HG03108 (cell line): ENCODE measurements around the gene TRPM2.

Experiments used
- ATAC-seq: cut with Tn5 transposase; IDR thresholded peaks from one replicate; pipeline ENCODE4 v1.9.1; 2021; ENCODE audit warnings: moderate library complexity; ENCODE audit not compliant: unreplicated experiment

Gene TRPM2

DNA sequence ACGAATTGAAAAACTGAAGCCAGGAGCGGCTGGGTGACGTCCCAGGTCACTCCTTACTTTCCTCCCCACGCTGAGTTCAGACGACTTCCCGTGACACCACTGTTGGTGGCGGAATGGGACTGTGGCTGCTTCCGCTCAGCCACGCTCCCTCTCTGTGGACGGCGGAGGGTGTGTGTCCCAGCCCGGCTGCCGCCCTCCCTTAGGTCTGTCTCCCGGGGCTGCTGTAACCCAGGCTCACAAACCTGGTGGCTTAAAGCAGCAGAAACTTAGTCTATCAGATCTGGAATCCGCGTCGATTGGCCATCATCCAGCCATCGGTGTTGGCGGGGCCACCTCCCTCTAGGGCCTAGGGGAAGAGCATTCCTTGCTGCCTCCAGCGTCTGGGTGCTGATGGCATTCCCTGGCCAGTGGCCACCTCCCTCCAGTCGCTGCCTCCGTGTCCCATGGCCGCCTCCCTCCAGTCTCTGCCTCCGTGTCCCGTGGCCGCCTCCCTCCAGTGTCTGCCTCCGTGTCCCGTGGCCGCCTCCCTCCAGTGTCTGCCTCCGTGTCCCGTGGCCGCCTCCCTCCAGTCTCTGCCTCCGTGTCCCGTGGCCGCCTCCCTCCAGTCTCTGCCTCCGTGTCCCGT lies 17.5 kb downstream of the TRPM2 start:
- no peak for ATAC-seq

DNA sequence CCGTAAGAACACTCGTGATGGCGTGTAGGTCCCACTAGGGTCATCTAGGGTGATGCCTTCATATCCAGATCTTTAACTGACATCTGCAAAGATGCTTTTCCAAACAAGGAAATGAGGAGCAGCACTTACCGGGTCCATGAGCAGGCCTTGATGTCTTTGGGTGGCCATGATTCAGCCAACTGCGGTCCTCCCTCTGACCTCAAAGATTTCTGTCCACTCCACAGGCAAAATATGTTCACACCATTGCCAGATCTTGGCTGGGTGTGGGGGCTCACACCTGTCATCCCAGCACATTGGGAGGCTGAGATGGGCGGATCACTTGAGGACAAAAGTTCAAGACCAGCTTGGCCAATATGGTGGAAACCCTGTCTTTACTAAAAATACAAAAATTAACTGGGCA lies 18.2 kb downstream of the TRPM2 start:
- no peak for ATAC-seq

DNA sequence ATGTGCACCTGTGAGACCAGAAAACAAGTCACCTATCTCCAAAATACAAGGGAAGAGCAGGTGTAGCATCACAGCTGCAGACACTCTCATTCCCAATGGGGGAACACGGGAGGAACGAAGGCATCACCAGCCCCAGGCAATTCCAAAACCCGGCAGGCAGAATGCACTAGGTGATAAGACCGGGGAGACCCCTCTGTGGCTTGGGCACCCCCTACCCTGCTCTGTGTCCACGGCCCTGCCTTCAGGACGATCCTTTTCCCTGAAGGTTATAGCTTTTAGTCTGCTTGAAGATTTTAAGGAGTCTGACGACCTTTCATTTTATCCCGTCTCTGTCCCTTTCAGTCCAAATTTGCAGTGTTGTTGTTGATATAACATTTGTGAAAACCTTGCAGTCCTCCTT lies 19.2 kb downstream of the TRPM2 start:
- ATAC-seq = no peak

DNA sequence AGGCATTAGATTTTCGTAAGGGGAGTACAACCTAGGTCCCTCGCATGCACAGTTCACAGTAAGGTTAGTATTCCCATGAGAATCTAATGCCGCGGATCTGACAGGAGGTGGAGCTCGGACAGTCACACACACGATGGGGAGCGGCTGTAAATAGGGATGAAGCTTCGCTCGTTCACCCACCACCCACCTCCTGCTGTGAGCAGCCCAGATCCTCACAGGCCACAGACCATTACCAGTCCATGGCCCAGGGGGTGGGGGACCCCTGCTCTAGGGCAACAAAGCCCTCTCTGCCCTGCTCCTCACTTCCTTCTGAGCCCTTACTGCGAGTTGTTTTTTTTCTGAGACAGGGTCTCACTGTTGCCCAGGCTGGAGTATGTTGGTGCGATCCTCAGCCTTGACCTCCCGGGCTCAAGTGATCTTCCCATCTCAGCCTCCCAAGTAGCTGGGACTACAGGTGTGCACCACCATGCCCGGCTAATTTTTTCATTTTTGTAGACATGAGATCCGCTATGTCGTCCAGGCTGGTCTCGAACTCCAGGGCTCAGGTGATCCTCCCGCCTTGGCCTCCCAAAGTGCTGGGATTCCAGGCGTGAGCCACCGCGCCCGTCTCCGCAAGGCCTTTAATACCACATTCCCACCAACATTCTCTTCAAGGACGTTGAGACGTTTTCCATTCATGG lies 21.3 kb downstream of the TRPM2 start:
- no peak for ATAC-seq

DNA sequence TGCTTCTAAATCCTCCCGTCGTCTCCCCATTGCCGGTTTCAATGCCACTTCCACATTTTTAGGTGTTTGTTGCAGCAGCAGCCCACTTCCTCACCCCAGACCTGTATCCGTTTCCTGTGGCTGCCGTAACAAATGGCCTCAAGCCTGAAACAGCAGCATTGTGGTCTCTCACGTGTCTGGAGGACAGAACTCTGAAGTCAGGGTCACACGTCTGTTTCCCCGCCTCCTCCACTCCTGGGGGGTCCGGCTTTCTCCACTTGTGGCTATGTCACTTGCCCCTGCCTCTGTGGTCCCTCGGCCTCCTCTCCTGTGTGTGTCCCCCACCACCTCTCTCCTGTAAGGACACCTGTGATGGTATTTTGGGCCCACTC lies 21.8 kb downstream of the TRPM2 start:
- ATAC-seq = no peak

DNA sequence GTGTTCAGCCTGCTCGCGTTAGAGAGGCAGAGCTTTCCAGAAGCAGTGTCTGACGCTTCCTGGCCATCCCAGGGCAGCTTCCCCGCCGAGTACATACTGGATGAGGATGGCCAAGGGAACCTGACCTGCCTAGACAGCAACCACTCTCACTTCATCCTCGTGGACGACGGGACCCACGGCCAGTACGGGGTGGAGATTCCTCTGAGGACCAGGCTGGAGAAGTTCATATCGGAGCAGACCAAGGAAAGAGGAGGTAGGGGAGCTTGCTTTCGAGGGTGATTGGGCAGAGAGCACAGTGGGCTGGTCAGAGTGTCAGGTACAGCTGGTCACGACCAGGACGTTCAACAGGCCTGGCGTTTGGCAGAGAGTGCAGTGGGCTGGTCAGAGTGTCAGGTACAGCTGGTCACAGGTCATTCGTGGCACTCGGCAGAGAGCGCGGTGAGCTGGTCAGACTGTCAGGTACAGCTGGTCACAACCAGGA lies 22.4 kb downstream of the TRPM2 start:
- ATAC-seq = no peak

DNA sequence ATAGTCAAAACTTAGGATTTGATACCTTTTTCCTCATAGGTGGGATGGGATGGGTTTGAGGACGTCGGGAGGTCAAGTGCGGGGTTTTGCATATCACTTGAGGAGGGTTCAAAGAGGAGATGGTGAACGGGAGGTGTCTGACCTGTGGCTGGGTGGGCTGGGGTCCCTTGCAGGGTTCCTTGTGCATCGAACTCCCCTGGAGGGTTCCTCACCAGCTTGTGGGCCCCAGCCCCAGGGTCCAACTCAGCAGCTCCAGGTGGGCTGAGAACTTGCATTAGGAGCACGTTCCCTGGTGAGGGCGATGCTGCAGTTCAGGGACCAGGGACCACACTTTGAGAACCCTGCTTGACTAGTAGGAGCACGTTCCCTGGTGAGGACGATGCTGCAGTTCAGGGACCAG lies 23.2 kb downstream of the TRPM2 start:
- ATAC-seq = no peak

DNA sequence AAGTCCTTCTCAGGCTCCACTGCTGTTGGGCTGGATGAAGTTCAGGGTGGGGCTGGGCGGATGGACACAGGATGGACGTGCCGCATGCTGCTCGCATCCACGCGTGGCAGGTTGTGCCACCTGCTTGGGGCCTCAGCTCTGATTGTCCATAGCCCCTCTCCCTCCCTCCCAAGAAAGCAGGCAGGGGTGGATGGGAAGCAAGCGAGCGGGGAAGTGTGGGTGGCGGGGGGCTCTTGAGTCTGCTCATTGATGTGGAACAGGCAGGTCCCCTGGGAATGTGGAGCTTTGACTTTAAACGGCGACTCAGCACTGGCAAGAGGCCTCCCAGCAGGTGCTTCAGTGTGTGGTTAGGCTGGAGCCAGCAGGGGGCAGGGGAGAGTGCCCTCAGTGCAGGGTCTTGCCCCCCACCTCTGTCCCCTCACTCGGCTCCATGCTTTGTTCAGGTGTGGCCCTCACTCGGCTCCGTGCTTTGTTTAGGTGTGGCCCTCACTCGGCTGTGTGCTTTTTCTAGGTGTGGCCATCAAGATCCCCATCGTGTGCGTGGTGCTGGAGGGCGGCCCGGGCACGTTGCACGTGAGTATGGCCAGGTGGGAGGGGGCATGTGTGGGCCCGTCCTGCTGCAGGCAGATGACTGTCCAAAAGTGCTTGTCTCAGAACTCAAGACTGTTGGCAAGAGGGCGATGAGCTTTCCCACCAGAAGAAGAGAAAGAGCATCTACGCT lies 23.9 kb downstream of the TRPM2 start:
- no peak for ATAC-seq

DNA sequence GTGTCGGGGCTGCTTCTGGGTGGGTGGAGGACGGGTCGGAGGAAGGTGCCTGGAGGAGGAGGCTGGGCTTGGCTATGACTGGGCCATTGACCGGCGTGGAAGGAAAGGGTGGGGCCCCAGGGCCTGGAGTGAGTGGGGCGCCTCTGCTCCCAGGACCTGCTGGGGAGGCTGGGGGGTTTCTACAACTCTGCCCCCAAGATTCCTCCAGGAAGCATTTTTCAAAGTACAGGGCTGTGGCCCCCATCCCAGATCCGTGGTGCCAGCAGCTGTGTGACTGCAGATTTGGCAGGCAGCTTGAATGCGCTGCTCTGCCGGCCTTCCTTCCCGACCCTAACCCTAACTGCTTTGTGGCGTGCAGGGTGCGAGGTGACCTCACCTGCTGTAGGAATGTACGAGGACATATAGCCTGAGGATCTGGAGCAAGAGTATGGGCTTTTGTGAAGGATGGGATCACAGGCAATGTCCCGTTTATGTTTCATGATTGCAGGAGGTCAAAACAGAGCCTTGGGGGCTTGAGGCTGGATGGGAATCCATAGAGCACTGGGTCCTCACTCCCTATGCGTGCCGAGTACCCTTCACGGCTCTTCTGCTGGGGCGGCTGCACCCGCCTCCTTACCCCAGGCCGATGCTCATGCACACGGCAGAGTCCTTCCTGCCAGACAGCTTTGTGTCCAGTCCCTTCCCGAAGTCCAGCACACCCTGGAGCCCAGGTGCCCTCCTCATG lies 24.7 kb downstream of the TRPM2 start:
- ATAC-seq = no peak

DNA sequence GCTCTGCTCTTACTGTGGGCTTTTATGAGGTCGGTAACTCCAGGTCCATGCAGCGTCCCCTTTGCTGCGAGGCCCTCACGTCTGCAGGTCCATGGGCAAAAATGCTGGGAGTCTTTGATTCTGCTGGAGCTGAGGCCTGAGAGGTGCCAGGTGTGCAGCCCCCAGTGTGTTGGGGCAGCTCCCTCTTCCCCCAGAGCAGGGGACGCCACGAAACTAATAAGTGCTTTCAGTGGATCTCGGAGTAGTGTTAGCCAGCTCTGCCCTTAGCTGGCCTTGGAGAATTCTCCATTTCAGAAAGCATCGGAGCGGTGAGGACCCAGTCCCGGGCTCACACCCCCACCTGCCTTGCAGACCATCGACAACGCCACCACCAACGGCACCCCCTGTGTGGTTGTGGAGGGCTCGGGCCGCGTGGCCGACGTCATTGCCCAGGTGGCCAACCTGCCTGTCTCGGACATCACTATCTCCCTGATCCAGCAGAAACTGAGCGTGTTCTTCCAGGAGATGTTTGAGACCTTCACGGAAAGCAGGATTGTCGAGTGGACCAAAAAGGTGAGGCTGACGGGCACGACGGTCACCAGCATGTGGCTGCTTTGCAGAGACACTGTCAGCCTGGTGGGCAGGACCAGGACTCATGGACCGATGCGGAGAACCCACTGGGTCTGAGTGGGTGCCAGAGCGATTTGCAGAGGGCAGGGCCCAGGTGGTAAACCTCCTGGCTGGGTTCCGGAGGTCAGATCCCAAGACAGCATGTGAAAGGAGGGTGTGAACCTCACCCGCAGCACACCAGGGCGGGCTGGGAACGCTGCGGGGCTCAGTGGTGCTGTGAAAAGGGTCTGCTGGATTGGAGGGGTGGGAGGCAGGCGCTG lies 25.5 kb downstream of the TRPM2 start:
- ATAC-seq = no peak

DNA sequence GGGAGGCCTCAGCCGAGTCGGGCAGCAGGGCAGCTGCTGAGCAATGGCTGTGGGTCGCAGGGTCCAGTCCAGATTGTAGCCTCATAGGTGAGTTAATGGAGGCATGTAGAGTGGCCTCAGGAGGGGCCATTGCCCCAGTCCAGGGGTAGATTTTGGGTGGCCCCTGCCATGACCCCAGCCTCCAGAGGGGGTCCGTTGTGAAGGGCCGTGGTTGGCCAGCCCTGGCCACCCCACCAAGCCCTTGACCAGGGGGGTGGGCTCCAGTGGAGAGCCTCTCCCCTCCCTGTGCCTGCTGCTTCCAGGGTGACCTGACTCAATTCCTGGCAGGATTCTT lies 26.1 kb downstream of the TRPM2 start:
- no peak for ATAC-seq

DNA sequence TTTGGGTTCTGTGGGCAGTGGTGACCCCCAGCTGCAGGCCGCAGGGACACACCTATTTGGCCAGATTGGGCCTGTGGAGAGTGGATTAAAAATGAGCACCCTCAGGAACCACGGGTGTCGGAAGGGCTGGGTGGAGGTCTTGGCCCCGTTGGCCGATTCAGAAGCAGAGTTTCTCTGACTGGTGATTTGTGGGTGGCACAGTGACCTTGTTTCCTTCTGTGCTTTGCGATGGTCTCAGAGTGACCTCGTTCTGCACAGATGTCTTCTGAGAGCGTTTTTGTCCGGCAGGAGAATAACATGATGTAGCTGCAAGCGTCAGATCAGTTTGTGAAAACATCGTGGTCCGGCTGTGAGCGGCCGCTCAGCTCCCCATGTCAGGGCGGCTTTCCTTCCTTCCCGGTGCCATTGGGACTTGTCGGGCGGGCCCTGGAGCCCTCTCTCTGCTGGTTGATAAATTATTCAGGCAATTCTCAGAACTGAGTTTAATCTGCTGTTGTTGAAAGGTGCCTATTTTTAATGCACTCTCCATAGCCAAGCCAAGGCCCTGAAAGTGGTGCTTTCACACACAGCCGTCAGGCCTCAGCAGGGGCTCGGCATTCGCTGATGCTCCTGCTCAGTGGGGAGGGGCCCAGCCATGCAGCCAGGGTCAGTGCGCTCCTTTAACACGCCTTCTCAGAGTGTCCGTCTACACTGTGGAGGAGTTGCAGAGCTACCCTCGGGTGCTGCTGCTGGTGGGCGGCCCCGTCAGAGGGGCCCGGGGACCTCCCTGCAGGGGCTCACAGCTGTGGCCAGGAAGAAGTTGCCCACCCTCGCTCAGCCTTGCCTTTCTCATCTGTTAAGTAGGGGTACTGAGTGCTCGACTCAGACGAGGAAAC lies 26.8 kb downstream of the TRPM2 start:
- no peak for ATAC-seq

DNA sequence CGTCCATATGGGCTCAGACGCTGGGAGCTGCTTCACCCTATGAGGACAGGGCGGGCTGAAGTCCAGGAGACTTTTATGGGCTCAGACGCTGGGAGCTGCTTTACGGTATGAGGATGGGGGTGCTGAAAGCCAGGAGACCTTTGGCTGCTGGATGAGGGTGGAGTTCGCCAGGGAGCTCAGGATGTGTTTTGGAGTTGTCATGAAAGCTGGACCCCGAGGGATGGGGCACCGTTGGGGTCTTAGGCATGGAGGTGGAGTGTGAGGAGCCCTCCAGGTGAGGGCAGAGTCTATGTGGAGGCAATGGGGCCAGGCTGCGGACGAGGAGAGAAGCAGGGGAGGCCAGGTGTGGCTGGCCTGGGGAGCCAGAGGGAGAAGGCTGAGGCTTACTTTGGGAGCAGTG lies 27.5 kb downstream of the TRPM2 start:
- ATAC-seq = no peak

DNA sequence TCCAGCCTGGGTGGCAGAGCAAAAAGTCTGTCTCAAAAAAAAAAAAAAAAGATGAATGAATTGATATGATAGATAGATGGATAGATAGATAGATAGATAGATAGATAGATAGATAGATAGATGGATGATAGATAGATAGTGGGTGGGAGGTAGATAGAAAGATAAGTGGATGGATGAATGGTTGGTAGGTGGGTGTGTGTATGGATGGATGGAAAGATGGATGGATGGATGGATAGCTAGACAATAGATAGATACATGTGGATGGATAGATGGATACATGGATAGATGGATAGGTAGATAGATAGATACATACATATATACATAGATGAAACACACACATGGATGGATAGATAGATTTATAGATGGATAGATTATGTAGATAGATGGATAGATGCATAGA lies 28.5 kb downstream of the TRPM2 start:
- no peak for ATAC-seq

DNA sequence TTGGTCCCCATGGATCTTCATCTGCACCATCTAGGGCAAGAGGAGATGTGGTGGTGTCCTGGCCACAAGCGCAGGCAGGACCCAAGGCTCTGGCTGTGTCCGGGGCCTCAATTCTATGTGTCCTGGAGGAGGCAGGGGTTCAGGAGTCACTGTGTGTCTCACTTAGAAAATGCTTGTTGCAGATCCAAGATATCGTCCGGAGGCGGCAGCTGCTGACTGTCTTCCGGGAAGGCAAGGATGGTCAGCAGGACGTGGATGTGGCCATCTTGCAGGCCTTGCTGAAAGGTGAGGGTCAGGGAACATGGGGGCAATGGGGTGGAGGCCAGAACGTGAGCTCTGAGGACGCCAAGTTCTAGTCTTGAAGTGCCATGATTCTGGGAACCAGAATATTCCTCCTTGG lies 29.1 kb downstream of the TRPM2 start:
- ATAC-seq = no peak

DNA sequence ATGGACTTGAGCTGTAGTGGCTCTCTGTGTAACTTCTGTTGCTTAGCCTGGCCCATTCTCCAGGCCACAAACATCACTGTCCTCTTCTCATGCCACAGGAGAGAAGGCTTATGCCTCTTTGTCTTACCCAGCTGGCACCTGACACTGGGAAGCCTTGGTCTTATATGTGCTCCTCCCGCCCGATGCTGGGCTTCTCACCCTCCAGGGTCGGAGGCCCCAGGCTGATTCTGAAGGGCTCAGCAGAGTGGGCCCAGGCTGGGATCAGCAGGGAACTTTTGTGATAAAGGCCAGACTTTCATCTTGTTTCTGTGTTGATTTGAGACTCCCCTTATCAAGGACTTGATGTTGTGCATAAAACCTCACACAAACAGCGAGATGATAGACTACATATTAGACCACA lies 29.8 kb downstream of the TRPM2 start:
- no peak for ATAC-seq

DNA sequence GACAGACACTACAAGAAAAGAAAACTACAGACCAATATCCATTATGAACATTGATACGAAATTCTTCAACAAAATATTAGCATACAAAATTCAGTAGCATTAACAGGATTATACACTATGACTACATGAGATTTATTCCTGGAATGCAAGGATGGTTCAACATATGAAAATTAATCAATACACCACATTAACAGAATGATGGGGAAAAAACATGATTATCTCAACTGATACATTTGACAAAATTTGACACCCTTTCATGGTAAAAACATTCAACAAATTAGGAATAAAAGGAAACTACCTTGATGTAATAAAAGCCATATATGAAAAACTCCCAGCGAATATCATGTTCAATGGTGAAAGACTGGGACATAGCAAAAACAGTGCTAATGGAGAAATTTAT lies 31.5 kb downstream of the TRPM2 start:
- no peak for ATAC-seq

DNA sequence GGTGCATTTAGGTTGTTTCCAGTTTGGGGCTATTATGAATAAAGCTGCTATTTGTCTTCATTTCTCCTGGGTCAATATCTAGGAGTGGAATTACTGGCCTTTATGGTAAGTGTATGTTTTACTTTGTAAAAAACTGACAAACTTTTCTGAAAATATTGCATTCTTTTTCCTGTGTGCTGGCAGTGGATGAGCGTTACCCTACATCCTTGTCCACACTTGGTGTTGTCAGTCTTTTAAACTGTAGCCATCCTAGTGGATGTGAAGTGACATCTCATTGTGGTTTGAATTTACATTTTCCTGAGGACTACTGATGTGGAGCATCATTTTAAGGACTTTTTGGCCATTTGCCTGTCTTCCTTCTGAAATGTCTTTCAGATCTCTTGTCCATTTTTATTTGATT lies 35.9 kb downstream of the TRPM2 start:
- no peak for ATAC-seq

DNA sequence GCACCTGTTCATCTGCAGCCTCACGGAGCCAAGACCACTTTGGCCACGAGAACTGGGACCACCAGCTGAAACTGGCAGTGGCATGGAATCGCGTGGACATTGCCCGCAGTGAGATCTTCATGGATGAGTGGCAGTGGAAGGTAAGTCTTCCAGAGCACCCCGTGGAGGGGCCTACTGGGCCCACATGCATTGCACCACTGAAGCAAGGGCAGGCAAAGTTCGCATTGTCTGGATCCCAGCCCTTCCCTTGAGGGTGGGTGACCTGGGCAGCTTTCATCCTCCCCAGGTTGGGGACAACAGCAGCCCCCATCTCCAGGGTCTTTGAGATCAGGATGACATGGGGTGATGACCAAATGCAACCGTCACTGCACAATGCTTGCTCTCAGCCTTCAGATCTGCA lies 37.5 kb downstream of the TRPM2 start:
- ATAC-seq = no peak
